Natural killer cell (primary cell): ENCODE measurements around the gene PDZRN3. TPM values are rescaled to one million over a fixed set of nuclear protein-coding genes. Genes with fewer than 3 reads are reported as not detected.

Experiments used
- ATAC-seq, 3 donors: fragments of 150-1000 bp in 2 of 3; fragments of 200-7000 bp in 1 of 3; cut with Tn5 transposase; 1 replicate in 1 of 3; 2 replicates in 2 of 3; pipeline ENCODE4 v1.10.0; 2021; ENCODE audit warnings: mild to moderate bottlenecking in 2 of 3, moderate library complexity in 2 of 3
- DNase-seq, 2 donors: peaks; one replicate each; pipeline versions ENCODE4 v3.0.0 to v3.0.0-alpha.2; 2013 to 2021; ENCODE audit warnings: mixed read lengths in 1 of 2
- H3K27ac ChIP-seq: one replicate; pipeline ENCODE4 v1.5.1; 2013; ENCODE audit warnings: mild to moderate bottlenecking, low read length
- H3K27me3 ChIP-seq: one replicate; pipeline ENCODE4 v1.6.1; 2013; ENCODE audit warnings: low read length; ENCODE audit not compliant: control insufficient read depth, insufficient read depth
- H3K36me3 ChIP-seq: one replicate; pipeline ENCODE4 v1.6.1; 2013; ENCODE audit warnings: low read length; ENCODE audit not compliant: control insufficient read depth, insufficient read depth
- H3K4me1 ChIP-seq: one replicate; pipeline ENCODE4 v1.6.1; 2013; ENCODE audit warnings: low read length; ENCODE audit not compliant: control insufficient read depth, insufficient read depth
- H3K4me3 ChIP-seq: one replicate; pipeline ENCODE4 v1.5.1; 2013; ENCODE audit warnings: low read length
- H3K9me3 ChIP-seq: one replicate; pipeline ENCODE4 v1.6.1; 2013; ENCODE audit warnings: low read length; ENCODE audit not compliant: control insufficient read depth, insufficient read depth
- H3K27ac Mint-ChIP-seq, 2 donors: one replicate each; pipeline ENCODE4 v1.8.0; 2022; ENCODE audit warnings: mild to moderate bottlenecking in 2 of 2, mixed read lengths in 2 of 2, moderate library complexity in 1 of 2
- H3K27me3 Mint-ChIP-seq, 2 donors: one replicate each; pipeline ENCODE4 v1.8.0; 2022; ENCODE audit warnings: low read depth in 2 of 2, mixed read lengths in 2 of 2
- H3K36me3 Mint-ChIP-seq: one replicate; pipeline ENCODE4 v1.8.0; 2022; ENCODE audit warnings: mixed read lengths
- H3K4me1 Mint-ChIP-seq, 2 donors: one replicate each; pipeline ENCODE4 v1.8.0; 2022; ENCODE audit warnings: mixed read lengths in 2 of 2
- H3K4me3 Mint-ChIP-seq: one replicate; pipeline ENCODE4 v1.8.0; 2022; ENCODE audit warnings: mild to moderate bottlenecking, moderate library complexity, mixed read lengths
- H3K9me3 Mint-ChIP-seq, 2 donors: one replicate each; pipeline ENCODE4 v1.8.0; 2022; ENCODE audit warnings: mixed read lengths in 2 of 2
- WGBS: methylation state at CpG from one replicate; pipeline ENCODE4 v1.1.7; 2013; ENCODE audit warnings: missing lambda C conversion rate; ENCODE audit not compliant: insufficient coverage; 5-methylcytosine and 5-hydroxymethylcytosine counted together
- intact Hi-C: fragments of 100-400 bp; cut with micrococcal nuclease; formaldehyde crosslinking; loops from one replicate; pipeline ENCODE4 v1.14.2; 2022
- total RNA-seq, 4 donors: library from RNA; stranded (reverse); fragments of 120-200 nt in 1 of 4; gene quantifications; one replicate each; pipeline versions ENCODE4 v1.2.3 to v1.2.4, GENCODE V29; 2013 to 2022
- TF ChIP-seq, protein P1 (sequence below): fragments of 200-600 bp; IDR thresholded peaks from one replicate; pipeline ENCODE4 v1.8.0; 2022; ENCODE audit warnings: antibody characterized with exemption

PDZRN3 gene
- total RNA-seq, 3 donors from 2014 or later (not counting 1 experiment from before 2014, with no cell fraction given) = not detected

DNA sequence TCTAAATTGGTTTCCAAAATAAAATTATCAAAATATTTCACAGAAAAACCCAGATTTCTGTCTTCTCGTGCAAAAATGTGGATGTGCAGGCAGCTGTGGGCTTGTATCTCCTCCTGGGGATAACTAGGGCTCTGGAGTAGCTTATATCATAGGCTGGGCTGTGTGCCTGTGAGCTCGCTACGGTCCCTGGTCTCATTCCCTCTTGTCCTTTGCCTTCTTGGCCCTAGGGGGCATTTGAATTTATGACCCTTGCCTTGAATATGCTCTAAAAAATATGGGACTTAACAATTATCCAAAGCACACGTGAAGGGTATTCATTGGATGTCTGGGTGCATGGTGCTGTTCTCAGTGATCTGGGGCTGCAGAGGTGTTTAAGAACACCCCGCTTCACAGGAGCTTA is 132.6 kb downstream of the PDZRN3 start:
- DNase-seq (no peak), ATAC-seq (no peak)
- H3K27ac ChIP-seq = no peak overlapping the region
- no peaks in the 10 kb centered on the region for H3K27me3 Mint-ChIP-seq
- 91% methylated on average over 4 of the region's 5 CpGs for WGBS
- H3K4me3 Mint-ChIP-seq = no peak overlapping the region
- no peak overlapping the region for H3K27ac Mint-ChIP-seq
- no peaks in the 10 kb centered on the region for H3K36me3 ChIP-seq
- H3K9me3 ChIP-seq = no peaks in the 10 kb centered on the region
- H3K4me1 ChIP-seq = no peaks in the 10 kb centered on the region
- H3K36me3 Mint-ChIP-seq = no peaks in the 10 kb centered on the region
- H3K9me3 Mint-ChIP-seq = no peaks in the 10 kb centered on the region
- H3K4me1 Mint-ChIP-seq = no peaks in the 10 kb centered on the region
- no peak overlapping the region for H3K4me3 ChIP-seq
- no peaks in the 10 kb centered on the region for H3K27me3 ChIP-seq
- TF ChIP-seq, protein P1, sequence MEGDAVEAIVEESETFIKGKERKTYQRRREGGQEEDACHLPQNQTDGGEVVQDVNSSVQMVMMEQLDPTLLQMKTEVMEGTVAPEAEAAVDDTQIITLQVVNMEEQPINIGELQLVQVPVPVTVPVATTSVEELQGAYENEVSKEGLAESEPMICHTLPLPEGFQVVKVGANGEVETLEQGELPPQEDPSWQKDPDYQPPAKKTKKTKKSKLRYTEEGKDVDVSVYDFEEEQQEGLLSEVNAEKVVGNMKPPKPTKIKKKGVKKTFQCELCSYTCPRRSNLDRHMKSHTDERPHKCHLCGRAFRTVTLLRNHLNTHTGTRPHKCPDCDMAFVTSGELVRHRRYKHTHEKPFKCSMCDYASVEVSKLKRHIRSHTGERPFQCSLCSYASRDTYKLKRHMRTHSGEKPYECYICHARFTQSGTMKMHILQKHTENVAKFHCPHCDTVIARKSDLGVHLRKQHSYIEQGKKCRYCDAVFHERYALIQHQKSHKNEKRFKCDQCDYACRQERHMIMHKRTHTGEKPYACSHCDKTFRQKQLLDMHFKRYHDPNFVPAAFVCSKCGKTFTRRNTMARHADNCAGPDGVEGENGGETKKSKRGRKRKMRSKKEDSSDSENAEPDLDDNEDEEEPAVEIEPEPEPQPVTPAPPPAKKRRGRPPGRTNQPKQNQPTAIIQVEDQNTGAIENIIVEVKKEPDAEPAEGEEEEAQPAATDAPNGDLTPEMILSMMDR = no peak
- intact Hi-C loops = no loop called here

DNA sequence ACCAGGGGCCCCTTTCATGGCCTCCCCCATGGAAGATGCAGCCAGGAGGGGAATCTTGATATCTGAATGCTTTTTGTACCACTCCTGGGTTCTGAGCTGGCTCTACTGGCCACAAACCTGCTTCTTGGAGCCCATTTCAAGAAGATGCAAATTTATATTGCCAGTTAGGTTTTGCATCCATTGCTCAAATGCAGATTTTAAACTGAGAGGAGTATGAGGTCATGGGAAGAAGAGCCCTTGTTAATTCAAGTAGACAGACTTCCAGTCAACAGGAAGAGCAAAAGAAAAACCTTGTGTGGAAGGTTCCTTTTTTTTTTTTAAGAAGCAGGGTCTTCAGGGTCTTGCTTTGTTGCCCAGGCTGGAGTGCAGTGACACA is 133.5 kb downstream of the PDZRN3 start:
- H3K9me3 ChIP-seq = no peaks in the 10 kb centered on the region
- H3K4me1 Mint-ChIP-seq = no peaks in the 10 kb centered on the region
- no peak overlapping the region for H3K27ac ChIP-seq
- H3K27me3 Mint-ChIP-seq = no peaks in the 10 kb centered on the region
- H3K27ac Mint-ChIP-seq = no peak overlapping the region
- H3K27me3 ChIP-seq = no peaks in the 10 kb centered on the region
- ATAC-seq = no peak
- TF ChIP-seq, protein P1 = no peak
- no peaks in the 10 kb centered on the region for H3K9me3 Mint-ChIP-seq
- intact Hi-C loops = no loop called here
- no peaks in the 10 kb centered on the region for H3K36me3 Mint-ChIP-seq
- H3K4me1 ChIP-seq = no peaks in the 10 kb centered on the region
- no peak overlapping the region for H3K4me3 ChIP-seq
- no peak overlapping the region for H3K4me3 Mint-ChIP-seq
- no peaks in the 10 kb centered on the region for H3K36me3 ChIP-seq
- no peak for DNase-seq

DNA sequence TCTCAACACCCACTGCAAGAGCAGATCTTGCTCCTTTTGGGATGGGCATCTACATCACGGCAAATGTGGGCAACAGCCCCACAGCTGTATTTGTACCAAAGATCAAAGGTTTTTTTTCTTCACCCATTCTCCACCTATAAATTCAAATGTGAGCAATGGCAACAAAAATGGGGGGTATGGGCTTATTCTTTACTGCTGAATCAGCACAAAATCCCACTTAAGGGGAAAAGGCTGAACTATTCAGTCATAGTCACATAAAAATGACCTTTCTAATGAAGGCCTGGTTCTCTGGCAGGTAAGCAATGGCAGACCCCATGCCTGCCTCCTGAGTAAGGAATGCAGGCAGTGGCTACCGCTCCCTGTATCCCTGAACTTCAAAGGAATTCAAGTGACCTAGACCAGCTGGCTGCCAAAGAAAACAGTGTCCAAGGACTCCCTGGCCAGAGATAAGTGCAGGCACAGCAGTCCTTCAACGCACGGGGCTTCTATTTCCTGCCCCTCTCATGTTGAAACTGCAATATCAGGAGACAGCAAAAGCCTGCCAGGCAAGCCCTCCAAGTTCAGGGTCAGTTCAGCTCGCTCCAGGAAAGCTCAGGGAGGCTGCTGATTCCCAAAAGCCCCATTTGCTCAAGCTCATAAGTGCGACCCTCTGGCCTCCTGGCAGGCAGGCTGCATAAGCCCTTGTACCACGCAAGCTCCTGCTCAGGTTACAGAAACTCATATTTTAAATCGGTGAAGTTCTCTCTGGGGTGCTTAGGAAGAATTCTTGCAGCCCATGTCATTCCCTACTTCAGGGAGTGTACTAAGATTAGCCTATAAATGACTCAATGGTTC is 134.1 kb downstream of the PDZRN3 start:
- WGBS = 75% methylated on average over 8 of the region's 8 CpGs
- Mint-ChIP-seq H3K27ac (no peak overlapping the region), H3K36me3 (no peaks in the 10 kb centered on the region), H3K4me1 (no peaks in the 10 kb centered on the region), H3K9me3 (no peaks in the 10 kb centered on the region), H3K4me3 (no peak overlapping the region), H3K27me3 (no peaks in the 10 kb centered on the region)
- no peaks in the 10 kb centered on the region for H3K4me1 ChIP-seq
- TF ChIP-seq, protein P1 = no peak
- intact Hi-C loops = no loop called here
- H3K27ac ChIP-seq = no peak overlapping the region
- no peak overlapping the region for H3K4me3 ChIP-seq
- H3K36me3 ChIP-seq = no peaks in the 10 kb centered on the region
- no peaks in the 10 kb centered on the region for H3K27me3 ChIP-seq
- DNase-seq (no peak), ATAC-seq (no peak)
- H3K9me3 ChIP-seq = no peaks in the 10 kb centered on the region

DNA sequence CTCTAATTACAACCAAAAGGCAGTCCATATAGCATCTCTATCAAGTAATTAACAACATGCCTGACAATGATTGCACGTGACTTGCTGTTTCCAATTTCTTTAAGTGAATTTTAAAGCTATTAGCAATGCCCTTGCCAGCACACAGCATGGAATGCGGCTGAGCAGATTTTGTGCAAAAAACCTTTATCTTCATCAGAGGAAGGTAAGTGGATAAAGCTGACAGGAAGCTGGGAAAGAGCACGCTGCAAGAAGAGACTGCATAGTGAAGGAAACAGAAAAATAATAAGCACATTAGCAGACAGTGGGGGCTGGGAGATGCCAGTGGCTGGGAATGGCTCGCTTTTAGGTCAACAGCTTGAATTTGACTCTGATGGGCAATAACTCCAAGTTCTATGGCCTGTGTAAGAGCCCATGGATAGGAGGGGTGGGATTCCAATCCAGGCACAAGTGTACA is 138.8 kb downstream of the PDZRN3 start:
- no peaks in the 10 kb centered on the region for H3K4me1 Mint-ChIP-seq
- Histone ChIP-seq H3K27ac (no peak overlapping the region), H3K27me3 (no peaks in the 10 kb centered on the region), H3K9me3 (no peaks in the 10 kb centered on the region), H3K36me3 (no peaks in the 10 kb centered on the region), H3K4me1 (no peaks in the 10 kb centered on the region), H3K4me3 (no peak overlapping the region)
- TF ChIP-seq, protein P1 = no peak
- H3K36me3 Mint-ChIP-seq = no peaks in the 10 kb centered on the region
- peaks cover 10 to 19% of the 10 kb centered on the region in 2 donors for H3K27me3 Mint-ChIP-seq
- 68% methylated on average over 4 of the region's 4 CpGs for WGBS
- H3K9me3 Mint-ChIP-seq = no peaks in the 10 kb centered on the region
- DNase-seq = no peak
- intact Hi-C loops = no loop called here
- no peak for ATAC-seq
- no peak overlapping the region for H3K27ac Mint-ChIP-seq
- H3K4me3 Mint-ChIP-seq = no peak overlapping the region
